ENCODE data around the gene ZNF225.
A peak's percentile ranks its signal among the peaks of the same experiment; 100 is the strongest.
"Not testable (repeated sequence)": the region's sequence is repeated elsewhere in the genome, so short reads cannot be mapped to it uniquely, and the experiment has no call there.

The ZNF225 gene

DNA sequence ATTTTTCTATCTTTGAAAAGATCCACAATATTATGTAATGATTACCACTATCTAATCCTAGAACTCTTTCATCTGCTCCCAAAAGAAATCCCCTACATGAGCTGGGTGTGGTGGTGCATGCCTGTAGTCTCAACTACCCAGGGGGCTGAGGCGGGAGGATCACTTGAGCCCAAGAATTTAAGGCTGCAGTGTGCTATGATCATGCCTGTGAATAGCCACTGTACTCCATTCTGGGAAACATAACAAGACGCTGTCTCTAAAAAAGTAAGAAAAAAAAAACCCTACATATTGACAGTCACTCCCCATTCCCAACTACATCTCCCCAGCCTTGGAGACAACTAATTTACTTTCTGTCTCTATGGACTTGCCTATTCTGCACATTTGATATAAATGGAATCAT is 50.6 kb downstream of the ZNF225 start:
- DNase-seq (ENCODE audit: low spot score) = no peak

DNA sequence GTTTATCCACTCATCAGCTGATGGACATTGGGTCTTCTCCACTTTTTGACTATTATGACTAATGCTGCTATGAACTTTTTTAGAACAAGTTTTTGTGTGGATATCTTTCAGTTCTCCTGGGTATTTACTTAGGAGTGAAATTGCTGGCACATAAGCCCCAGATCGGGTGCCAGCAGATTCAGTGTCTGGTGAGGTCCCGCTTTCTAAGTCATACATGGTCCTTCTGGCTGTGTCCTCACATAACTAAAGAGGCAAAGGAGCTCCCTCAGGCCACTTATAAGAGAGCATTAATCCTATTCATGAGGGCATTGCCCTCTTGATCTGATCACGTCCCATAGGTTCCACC is 51.1 kb downstream of the ZNF225 start:
- DNase-seq (ENCODE audit: low spot score) = no peak

DNA sequence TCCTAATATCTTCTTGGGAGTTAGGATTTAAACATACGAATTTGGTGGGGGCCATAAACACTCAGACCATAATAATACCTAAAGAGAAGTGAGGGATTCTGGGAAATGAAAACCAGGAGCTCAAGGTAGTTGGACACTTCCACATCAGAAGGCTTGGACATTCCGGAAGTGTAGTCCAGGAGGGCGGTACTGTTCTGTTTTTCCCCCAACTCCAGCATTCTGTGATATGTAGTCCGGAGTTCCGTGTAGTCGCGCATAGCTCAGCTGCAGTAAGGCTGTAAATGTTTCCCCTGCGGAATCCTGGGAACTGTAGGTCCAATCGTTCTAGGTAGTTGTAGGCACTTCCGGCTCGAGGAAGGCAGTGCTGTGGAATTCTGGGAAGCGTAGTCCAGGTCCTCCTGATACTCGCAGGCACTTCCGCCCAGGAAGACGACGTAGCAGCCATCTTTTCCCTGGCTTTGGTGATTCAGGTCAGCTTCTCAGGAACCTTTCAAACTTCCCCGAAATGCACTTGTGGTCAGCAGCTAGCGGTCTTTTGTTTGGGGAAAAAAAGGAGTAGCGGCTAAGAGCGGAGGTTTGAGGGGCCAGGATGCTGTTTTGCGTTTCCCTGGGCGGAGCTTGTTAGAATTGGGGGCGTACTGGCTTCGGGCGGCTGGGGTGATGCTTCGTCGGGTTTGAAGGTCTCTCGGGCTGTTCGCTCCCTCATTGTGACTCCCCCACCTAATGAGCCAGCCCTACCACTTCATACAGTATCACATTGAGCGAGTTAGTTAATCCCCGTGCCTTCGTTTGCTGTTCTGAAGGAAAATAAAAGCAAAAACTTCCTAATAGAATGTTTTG is 51.7 kb downstream of the ZNF225 start, which contains the start of gene ZNF226:
Gene ZNF226 (plus strand): TSS at position 428 of the 840 bp plus-strand sequence. CDS start 4,981 bp downstream, outside the sequence.
- DNase-seq (ENCODE audit: low spot score) = peak; percentile 84

GRCh38 chr19:44170660-44171059 is 57.5 kb downstream of the ZNF225 start:
- DNase-seq (ENCODE audit: low spot score) = not testable (repeated sequence)

- DNase-seq (ENCODE audit: low spot score) = no peak
Observed at GRCh38 chr19:44176590-44176989, 63.4 kb downstream of the ZNF225 start.

- DNase-seq (ENCODE audit: low spot score) = no peak
Observed at GRCh38 chr19:44180968-44181367, 67.8 kb downstream of the ZNF225 start.

- DNase-seq (ENCODE audit: low spot score) = no peak
Observed at GRCh38 chr19:44182145-44182544, 68.9 kb downstream of the ZNF225 start.

Data from hepatic stellate cell (primary cell).